IMR-90 (cell line): ENCODE results near the gene RSBN1L. TPM values are rescaled to one million over a fixed set of nuclear protein-coding genes. Genes with fewer than 3 reads are reported as not detected.

Experiments used
- ATAC-seq: fragments of 200-7000 bp; cut with Tn5 transposase; 2 replicates; pipeline ENCODE4 v1.9.1; 2020; ENCODE audit warnings: low read depth, mild to moderate bottlenecking, moderate library complexity
- BruUV-seq: library from RNA; stranded (reverse); fragments of 400-500 nt; replicated peaks from 2 replicates; lab custom pipeline; 2021; lab: Mats Ljungman, UMichigan
- CTCF ChIA-PET: fragments of 300-600 bp; formaldehyde crosslinking; extraction: SDS; loops from one replicate; lab custom pipeline; 2021; ENCODE audit warnings: antibody characterized with exemption; lab: Yijun Ruan, JAX
- POLR2A ChIA-PET: fragments of 300-600 bp; sonication (Branson Sonifier 250); formaldehyde crosslinking; loops from one replicate; lab custom pipeline; 2022; ENCODE audit warnings: antibody characterized with exemption; ENCODE audit not compliant: unreplicated experiment; lab: Charles Lee
- DNase-seq: peaks from one replicate; pipeline ENCODE4 v3.0.0; 2013
- H2AFZ ChIP-seq: replicated peaks from 2 replicates; pipeline ENCODE3; 2013; ENCODE audit warnings: low read length, mild to moderate bottlenecking; ENCODE audit not compliant: poor library complexity
- H2AK5ac ChIP-seq: 2 replicates; pipeline ENCODE4 v1.6.1; 2013; ENCODE audit warnings: low read depth, low read length, inconsistent platforms
- H2AK9ac ChIP-seq: replicated peaks from 2 replicates; pipeline ENCODE3; 2013; ENCODE audit warnings: mild to moderate bottlenecking, low read depth, low read length, moderate library complexity; ENCODE audit not compliant: poor library complexity
- H2BK120ac ChIP-seq: 2 replicates; pipeline ENCODE4 v1.6.1; 2013; ENCODE audit warnings: low read depth, low read length, inconsistent platforms
- H2BK15ac ChIP-seq: 3 replicates; pipeline ENCODE4 v1.6.1; 2013; ENCODE audit warnings: low read depth, low read length, inconsistent platforms
- H2BK20ac ChIP-seq: 2 replicates; pipeline ENCODE4 v1.6.1; 2013; ENCODE audit warnings: low read depth, mild to moderate bottlenecking, inconsistent platforms, low read length, moderate library complexity
- H2BK5ac ChIP-seq: 2 replicates; pipeline ENCODE4 v1.6.1; 2013; ENCODE audit warnings: mild to moderate bottlenecking, low read depth, low read length, inconsistent platforms; ENCODE audit not compliant: poor library complexity, severe bottlenecking
- H3K14ac ChIP-seq: replicated peaks from 2 replicates; pipeline ENCODE4 v1.6.1; 2013; ENCODE audit warnings: low read depth, low read length, inconsistent platforms
- H3K18ac ChIP-seq: 2 replicates; pipeline ENCODE4 v1.6.1; 2013; ENCODE audit warnings: low read depth, low read length, control low read depth
- H3K23ac ChIP-seq: 2 replicates; pipeline ENCODE4 v1.6.1; 2013; ENCODE audit warnings: low read depth, low read length, inconsistent platforms
- H3K27ac ChIP-seq: 2 replicates; pipeline ENCODE4 v1.5.1; 2013; ENCODE audit warnings: mild to moderate bottlenecking, control low read depth, low read length; ENCODE audit not compliant: insufficient read depth
- H3K27me3 ChIP-seq: 2 replicates; pipeline ENCODE4 v1.6.1; 2013; ENCODE audit warnings: low read length; ENCODE audit not compliant: control insufficient read depth, insufficient read depth
- H3K36me3 ChIP-seq: 2 replicates; pipeline ENCODE4 v1.6.1; 2013; ENCODE audit warnings: low read length, mixed read lengths; ENCODE audit not compliant: control insufficient read depth, insufficient read depth
- H3K4ac ChIP-seq: 2 replicates; pipeline ENCODE4 v1.6.1; 2013; ENCODE audit warnings: low read depth, low read length, inconsistent platforms
- H3K4me1 ChIP-seq: 2 replicates; pipeline ENCODE4 v1.6.1; 2013; ENCODE audit warnings: low read length, mixed read lengths; ENCODE audit not compliant: control insufficient read depth, insufficient read depth
- H3K4me2 ChIP-seq: 2 replicates; pipeline ENCODE4 v1.6.1; 2013; ENCODE audit warnings: low read depth, mild to moderate bottlenecking, control low read depth, low read length, moderate library complexity
- H3K4me3 ChIP-seq: 2 replicates; pipeline ENCODE4 v1.5.1; 2013; ENCODE audit warnings: low read depth, mild to moderate bottlenecking, control low read depth, low read length, moderate library complexity; ENCODE audit not compliant: insufficient read depth
- H3K56ac ChIP-seq: 2 replicates; pipeline ENCODE4 v1.6.1; 2013; ENCODE audit warnings: low read length, inconsistent platforms; ENCODE audit not compliant: insufficient read depth; ENCODE audit errors: extremely low read depth
- H3K79me1 ChIP-seq, 2 experiments: 2 replicates each; pipeline ENCODE4 v1.6.1; 2013; ENCODE audit warnings: low read length in 2 of 2, inconsistent platforms in 1 of 2, low read depth in 1 of 2
- H3K9ac ChIP-seq: 2 replicates; pipeline ENCODE4 v1.6.1; 2013; ENCODE audit warnings: low read depth, low read length, control low read depth
- H3K9me1 ChIP-seq: 2 replicates; pipeline ENCODE4 v1.6.1; 2013; ENCODE audit warnings: low read length, inconsistent platforms; ENCODE audit not compliant: insufficient read depth
- H3K9me3 ChIP-seq: 2 replicates; pipeline ENCODE4 v1.6.1; 2013; ENCODE audit warnings: low read length; ENCODE audit not compliant: control insufficient read depth, insufficient read depth
- H4K20me1 ChIP-seq: 2 replicates; pipeline ENCODE4 v1.6.1; 2013; ENCODE audit warnings: low read length, inconsistent platforms; ENCODE audit not compliant: insufficient read depth
- H4K5ac ChIP-seq: 2 replicates; pipeline ENCODE4 v1.6.1; 2013; ENCODE audit warnings: mild to moderate bottlenecking, low read depth, low read length, control low read depth
- H4K8ac ChIP-seq, 2 experiments: 2 replicates each; pipeline ENCODE4 v1.6.1; 2013; ENCODE audit warnings: low read depth in 2 of 2, low read length in 2 of 2, control low read depth in 1 of 2, inconsistent platforms in 1 of 2
- H4K91ac ChIP-seq: 2 replicates; pipeline ENCODE4 v1.6.1; 2013; ENCODE audit warnings: low read depth, low read length, inconsistent platforms; ENCODE audit not compliant: insufficient read depth
- CHD1 ChIP-seq: IDR thresholded peaks from 2 replicates; pipeline ENCODE4 v1.6.1; 2012; ENCODE audit warnings: low read depth, low read length, improper control_type of control experiment
- MAFK ChIP-seq: IDR thresholded peaks from 2 replicates; pipeline ENCODE4 v1.6.1; 2012; ENCODE audit warnings: low read depth, low read length, improper control_type of control experiment
- NFE2L2 ChIP-seq: fragments of 150-350 bp; IDR thresholded peaks from 2 replicates; pipeline ENCODE4 v1.6.1; 2016; ENCODE audit warnings: low read depth, mild to moderate bottlenecking, low read length
- POLR2A ChIP-seq: IDR thresholded peaks from 2 replicates; pipeline ENCODE4 v1.6.1; 2012; ENCODE audit warnings: mild to moderate bottlenecking, low read depth, low read length
- RAD21 ChIP-seq: IDR thresholded peaks from 2 replicates; pipeline ENCODE4 v1.6.1; 2012; ENCODE audit warnings: low read length, improper control_type of control experiment
- RFX5 ChIP-seq: IDR thresholded peaks from 2 replicates; pipeline ENCODE4 v1.8.0; 2012; ENCODE audit warnings: low read depth, mild to moderate bottlenecking, low read length, moderate library complexity
- WGBS, 2 experiments: methylation state at CpG; one replicate each; pipeline versions ENCODE4 v1.1.5 to v1.1.7; 2013; ENCODE audit warnings: missing lambda C conversion rate in 2 of 2; ENCODE audit not compliant: insufficient read length in 1 of 2; ENCODE audit errors: extremely low coverage in 2 of 2; 5-methylcytosine and 5-hydroxymethylcytosine counted together
- dilution Hi-C: fragments of 300-500 bp; cut with HindIII; formaldehyde crosslinking; loops from one replicate; pipeline ENCODE4 v1.14.3; 2018; ENCODE audit warnings: low sequenced_read_pairs; ENCODE audit not compliant: unreplicated experiment
- in situ Hi-C: fragments of 300-500 bp; cut with MboI; formaldehyde crosslinking; loops from 3 replicates; pipeline ENCODE4 v1.14.3; 2019; ENCODE audit warnings: low sequenced_read_pairs, inconsistent platforms, mixed read lengths
- intact Hi-C: fragments of 100-400 bp; cut with micrococcal nuclease; formaldehyde crosslinking; loops from 2 replicates; pipeline ENCODE4 v1.10.0; 2022
- polyA plus RNA-seq, 3 experiments: library from polyadenylated mRNA; depleted of rRNA; stranded (reverse); fragments of >200 nt; gene quantifications; 2 replicates each; pipeline ENCODE4 v1.2.3, GENCODE V29; 2012; ENCODE audit warnings: low replicate concordance in 1 of 3
- total RNA-seq: library from RNA; depleted of rRNA; stranded (reverse); fragments of >200 nt; gene quantifications from 2 replicates; pipeline ENCODE4 v1.2.3, GENCODE V29; 2012
- TF ChIP-seq, protein P1 (sequence below): conservative IDR thresholded peaks from 2 replicates; pipeline ENCODE4 v1.5.1; 2012; ENCODE audit warnings: mild to moderate bottlenecking, low read depth, low read length, improper control_type of control experiment

RSBN1L gene
- total and polyA plus RNA-seq, 2 of the 4 experiments (the other 2 are of a cell fraction) = 7.8 to 14.7 TPM

DNA sequence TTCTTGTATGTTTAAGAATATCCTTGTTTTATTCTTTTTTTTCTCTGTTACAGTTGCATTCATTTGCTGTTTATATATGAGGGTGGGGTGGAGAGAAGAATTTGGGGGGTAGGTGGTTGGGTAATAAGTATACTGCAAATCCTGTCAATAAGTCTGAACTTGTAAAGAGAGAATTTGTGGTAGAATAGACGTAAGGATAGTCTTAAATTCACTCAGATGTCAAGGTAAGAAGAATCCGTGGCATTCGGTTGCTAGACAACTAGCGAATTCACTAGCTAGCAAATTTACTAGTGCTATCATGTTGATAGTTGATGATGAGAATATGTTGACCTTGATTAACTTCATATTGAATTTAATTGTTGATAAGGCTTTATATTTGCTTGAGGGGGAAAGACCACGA lies 40.7 kb downstream of the RSBN1L start:
- ChIA-PET POLR2A (no interaction called here), CTCF (no interaction called here)
- Histone ChIP-seq H2AFZ (no peak overlapping the region), H3K9me1 (peaks cover 5% of the 10 kb centered on the region), H4K91ac (no peak overlapping the region), H3K36me3 (peaks cover 2% of the 10 kb centered on the region; the same call in 1 of the 2 replicates), H2AK5ac (no peak overlapping the region), H2BK20ac (no peak overlapping the region), H4K8ac (no peak overlapping the region), H3K4me1 (peaks cover 6% of the 10 kb centered on the region; the same call in 1 of the 2 replicates), H2BK120ac (no peak overlapping the region), H3K9ac (no peak overlapping the region), H3K4me2 (no peak overlapping the region), H2BK5ac (no peak overlapping the region), H3K14ac (no peak overlapping the region), H2AK9ac (no peak overlapping the region), H3K27ac (no peak overlapping the region), H4K5ac (no peak overlapping the region), H2BK15ac (no peak overlapping the region), H3K18ac (no peak overlapping the region), H3K23ac (no peak overlapping the region), H4K20me1 (peaks cover 21% of the 10 kb centered on the region; the same call in 1 of the 2 replicates), H3K79me1 (peaks cover 13 to 57% of the 10 kb centered on the region in 2 experiments), H3K4me3 (no peak overlapping the region), H3K56ac (no peak overlapping the region), H3K27me3 (no peaks in the 10 kb centered on the region), H3K9me3 (no peaks in the 10 kb centered on the region), H3K4ac (no peak overlapping the region)
- WGBS, 2 experiments = 80% methylated on average over 1 of the region's 5 CpGs; no CpG with 5 or more reads in 1 of the 2 experiments
- in situ Hi-C loops = no loop called here
- ATAC-seq = no peak
- TF ChIP-seq RFX5 (no peak), MAFK (no peak), CHD1 (no peak), POLR2A (no peak), NFE2L2 (no peak), RAD21 (no peak)
- TF ChIP-seq, protein P1, sequence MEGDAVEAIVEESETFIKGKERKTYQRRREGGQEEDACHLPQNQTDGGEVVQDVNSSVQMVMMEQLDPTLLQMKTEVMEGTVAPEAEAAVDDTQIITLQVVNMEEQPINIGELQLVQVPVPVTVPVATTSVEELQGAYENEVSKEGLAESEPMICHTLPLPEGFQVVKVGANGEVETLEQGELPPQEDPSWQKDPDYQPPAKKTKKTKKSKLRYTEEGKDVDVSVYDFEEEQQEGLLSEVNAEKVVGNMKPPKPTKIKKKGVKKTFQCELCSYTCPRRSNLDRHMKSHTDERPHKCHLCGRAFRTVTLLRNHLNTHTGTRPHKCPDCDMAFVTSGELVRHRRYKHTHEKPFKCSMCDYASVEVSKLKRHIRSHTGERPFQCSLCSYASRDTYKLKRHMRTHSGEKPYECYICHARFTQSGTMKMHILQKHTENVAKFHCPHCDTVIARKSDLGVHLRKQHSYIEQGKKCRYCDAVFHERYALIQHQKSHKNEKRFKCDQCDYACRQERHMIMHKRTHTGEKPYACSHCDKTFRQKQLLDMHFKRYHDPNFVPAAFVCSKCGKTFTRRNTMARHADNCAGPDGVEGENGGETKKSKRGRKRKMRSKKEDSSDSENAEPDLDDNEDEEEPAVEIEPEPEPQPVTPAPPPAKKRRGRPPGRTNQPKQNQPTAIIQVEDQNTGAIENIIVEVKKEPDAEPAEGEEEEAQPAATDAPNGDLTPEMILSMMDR = no peak
- dilution Hi-C loops = no loop called here
- no peak for DNase-seq
- intact Hi-C loops = loop anchor here (5.0 kb wide), 1 partner anchor 40 kb away; the partner anchor contains the start of gene RSBN1L
- BruUV-seq = no TSS peak
